Fibroblast of villous mesenchyme (primary cell): Measurements from ENCODE around the gene SFXN2. TPM values are rescaled to one million over a fixed set of nuclear protein-coding genes. Genes with fewer than 3 reads are reported as not detected.
"Not testable (repeated sequence)": the region's sequence is repeated elsewhere in the genome, so short reads cannot be mapped to it uniquely, and the experiment has no call there.

Experiments
- DNase-seq: peaks from one replicate; pipeline ENCODE4 v3.0.0-alpha.2; 2010; ENCODE audit warnings: low read depth
- H3K4me3 ChIP-seq: 2 replicates; pipeline ENCODE4 v1.5.1; 2011; ENCODE audit warnings: low read depth, mild to moderate bottlenecking, low read length
- total RNA-seq: library from RNA; depleted of rRNA; stranded (reverse); fragments of >200 nt; gene quantifications from 2 replicates; pipeline ENCODE4 v1.2.3, GENCODE V29; 2012
- TF ChIP-seq, protein P1 (sequence below): IDR thresholded peaks from 2 replicates; pipeline ENCODE4 v1.5.1; 2012; ENCODE audit warnings: low read depth, mild to moderate bottlenecking, low read length; ENCODE audit not compliant: insufficient read depth

The SFXN2 gene
- total RNA-seq, 1 donor, result 3.5 TPM

GRCh38 chr10:102712843-102713538, 1.4 kb upstream of the SFXN2 start:
- TF ChIP-seq, protein P1, sequence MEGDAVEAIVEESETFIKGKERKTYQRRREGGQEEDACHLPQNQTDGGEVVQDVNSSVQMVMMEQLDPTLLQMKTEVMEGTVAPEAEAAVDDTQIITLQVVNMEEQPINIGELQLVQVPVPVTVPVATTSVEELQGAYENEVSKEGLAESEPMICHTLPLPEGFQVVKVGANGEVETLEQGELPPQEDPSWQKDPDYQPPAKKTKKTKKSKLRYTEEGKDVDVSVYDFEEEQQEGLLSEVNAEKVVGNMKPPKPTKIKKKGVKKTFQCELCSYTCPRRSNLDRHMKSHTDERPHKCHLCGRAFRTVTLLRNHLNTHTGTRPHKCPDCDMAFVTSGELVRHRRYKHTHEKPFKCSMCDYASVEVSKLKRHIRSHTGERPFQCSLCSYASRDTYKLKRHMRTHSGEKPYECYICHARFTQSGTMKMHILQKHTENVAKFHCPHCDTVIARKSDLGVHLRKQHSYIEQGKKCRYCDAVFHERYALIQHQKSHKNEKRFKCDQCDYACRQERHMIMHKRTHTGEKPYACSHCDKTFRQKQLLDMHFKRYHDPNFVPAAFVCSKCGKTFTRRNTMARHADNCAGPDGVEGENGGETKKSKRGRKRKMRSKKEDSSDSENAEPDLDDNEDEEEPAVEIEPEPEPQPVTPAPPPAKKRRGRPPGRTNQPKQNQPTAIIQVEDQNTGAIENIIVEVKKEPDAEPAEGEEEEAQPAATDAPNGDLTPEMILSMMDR, result no peak
- DNase-seq, result no peak
- peak overlapping the region; percentile 94 for H3K4me3 ChIP-seq

- TF ChIP-seq, protein P1, result no peak
- H3K4me3 ChIP-seq, result peak overlapping the region; percentile 94
- DNase-seq, result no peak
Measured at GRCh38 chr10:102713539-102713813, 960 bp upstream of the SFXN2 start.

GRCh38 chr10:102713814-102714620, 419 bp upstream of the SFXN2 start, which contains the start of gene ARL3:
Gene ARL3, minus strand, starts transcription at chr10:102714397. Its CDS starts 122 bp downstream, at chr10:102714275.
- peak; percentile 99 for DNase-seq
- peak within 1 kb of the TSS; percentile 94 for H3K4me3 ChIP-seq
- TF ChIP-seq, protein P1, result peak; percentile 51

GRCh38 chr10:102715880-102716279, 1.4 kb downstream of the SFXN2 start:
- TF ChIP-seq, protein P1, result no peak
- no peak overlapping the region for H3K4me3 ChIP-seq
- no peak for DNase-seq

DNA sequence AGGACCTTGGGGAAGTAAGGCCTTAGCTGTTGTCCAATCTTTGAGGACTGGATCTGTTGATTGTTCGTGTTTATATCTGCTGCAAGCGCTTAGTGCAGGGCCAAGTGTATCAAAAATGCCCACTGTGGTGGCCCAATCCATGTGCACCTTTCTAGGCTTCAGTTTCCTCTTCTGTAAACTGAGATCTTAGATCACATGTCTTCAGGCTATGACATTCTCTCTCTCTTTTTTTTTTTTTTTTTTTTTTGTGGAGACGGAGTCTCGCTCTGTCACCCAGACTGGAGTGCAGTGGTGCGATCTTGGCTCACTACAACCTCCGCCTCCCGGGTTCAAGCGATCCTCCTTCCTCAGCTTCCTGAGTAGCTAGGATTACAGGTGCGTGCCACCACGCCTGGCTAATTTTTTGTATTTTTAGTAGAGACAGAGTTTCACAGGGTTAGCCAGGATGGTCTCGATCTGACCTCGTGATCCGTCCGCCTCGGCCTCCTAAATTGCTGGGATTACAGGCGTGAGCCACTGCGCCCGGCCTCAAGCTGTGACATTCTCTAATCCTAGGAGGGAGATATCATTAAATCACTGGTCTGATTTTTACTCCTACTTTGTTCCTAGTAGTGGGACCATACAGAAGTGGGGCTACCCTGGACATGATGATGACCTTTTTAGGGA, 2.6 kb downstream of the SFXN2 start:
- H3K4me3 ChIP-seq, DNase-seq: not testable (repeated sequence)

GRCh38 chr10:102718220-102718619, 3.8 kb downstream of the SFXN2 start:
- DNase-seq, result peak; percentile 94

More at GRCh38 chr10:102718220-102718619, 3.8 kb downstream of the SFXN2 start:
- TF ChIP-seq, protein P1, result no peak
- no peak overlapping the region for H3K4me3 ChIP-seq
